Measurements from ENCODE around the gene PMVK. TPM values are rescaled to one million over a fixed set of nuclear protein-coding genes. Genes with fewer than 3 reads are reported as not detected.
A peak's percentile ranks its signal among the peaks of the same experiment; 100 is the strongest.
"Not testable (repeated sequence)": the region's sequence is repeated elsewhere in the genome, so short reads cannot be mapped to it uniquely, and the experiment has no call there.

Gene PMVK
- total RNA-seq, 3 donors from 2014 or later = 15.0 to 16.7 (median 16.4) TPM

- peak in 1 of 2 donors; percentile 75 for DNase-seq (ENCODE audit: low spot score in 2 of 2)
- TF ChIP-seq POLR2AphosphoS5 (IDR thresholded peaks at IDR 0.05) = no peak
- no peak for TF ChIP-seq POLR2A (IDR thresholded peaks at IDR 0.05)
- TF ChIP-seq, protein P1, sequence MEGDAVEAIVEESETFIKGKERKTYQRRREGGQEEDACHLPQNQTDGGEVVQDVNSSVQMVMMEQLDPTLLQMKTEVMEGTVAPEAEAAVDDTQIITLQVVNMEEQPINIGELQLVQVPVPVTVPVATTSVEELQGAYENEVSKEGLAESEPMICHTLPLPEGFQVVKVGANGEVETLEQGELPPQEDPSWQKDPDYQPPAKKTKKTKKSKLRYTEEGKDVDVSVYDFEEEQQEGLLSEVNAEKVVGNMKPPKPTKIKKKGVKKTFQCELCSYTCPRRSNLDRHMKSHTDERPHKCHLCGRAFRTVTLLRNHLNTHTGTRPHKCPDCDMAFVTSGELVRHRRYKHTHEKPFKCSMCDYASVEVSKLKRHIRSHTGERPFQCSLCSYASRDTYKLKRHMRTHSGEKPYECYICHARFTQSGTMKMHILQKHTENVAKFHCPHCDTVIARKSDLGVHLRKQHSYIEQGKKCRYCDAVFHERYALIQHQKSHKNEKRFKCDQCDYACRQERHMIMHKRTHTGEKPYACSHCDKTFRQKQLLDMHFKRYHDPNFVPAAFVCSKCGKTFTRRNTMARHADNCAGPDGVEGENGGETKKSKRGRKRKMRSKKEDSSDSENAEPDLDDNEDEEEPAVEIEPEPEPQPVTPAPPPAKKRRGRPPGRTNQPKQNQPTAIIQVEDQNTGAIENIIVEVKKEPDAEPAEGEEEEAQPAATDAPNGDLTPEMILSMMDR (IDR thresholded peaks at IDR 0.05) = no peak
- Histone ChIP-seq H3K4me3 (no peak overlapping the region), H3K27ac (peak overlapping the region; percentile 73 to 87), H3K27me3 (no peaks in the 10 kb centered on the region), H3K36me3 (no peaks in the 10 kb centered on the region), H3K9me3 (no peaks in the 10 kb centered on the region), H3K4me1 (peaks cover 0 to 4% of the 10 kb centered on the region in 2 donors)
- intact Hi-C loops (cut with DNase I; ENCODE audit: low total_unique reads) = no loop called here
Measured at GRCh38 chr1:154911691-154912550, 24.6 kb downstream of the PMVK start.

GRCh38 chr1:154910851-154911250 is 25.7 kb downstream of the PMVK start:
- peaks cover 0 to 4% of the 10 kb centered on the region in 2 donors for H3K4me1 ChIP-seq
- DNase-seq (ENCODE audit: low spot score in 2 of 2) = no peak
- TF ChIP-seq POLR2A (IDR thresholded peaks at IDR 0.05) (no peak), POLR2AphosphoS5 (IDR thresholded peaks at IDR 0.05) (no peak)
- TF ChIP-seq, protein P1 (IDR thresholded peaks at IDR 0.05) = no peak
- H3K27ac ChIP-seq = peak overlapping the region; percentile 15 to 87
- intact Hi-C loops (cut with DNase I; ENCODE audit: low total_unique reads) = no loop called here
- H3K36me3 ChIP-seq = no peaks in the 10 kb centered on the region
- no peak overlapping the region for H3K4me3 ChIP-seq
- no peaks in the 10 kb centered on the region for H3K9me3 ChIP-seq
- H3K27me3 ChIP-seq = no peaks in the 10 kb centered on the region

DNA sequence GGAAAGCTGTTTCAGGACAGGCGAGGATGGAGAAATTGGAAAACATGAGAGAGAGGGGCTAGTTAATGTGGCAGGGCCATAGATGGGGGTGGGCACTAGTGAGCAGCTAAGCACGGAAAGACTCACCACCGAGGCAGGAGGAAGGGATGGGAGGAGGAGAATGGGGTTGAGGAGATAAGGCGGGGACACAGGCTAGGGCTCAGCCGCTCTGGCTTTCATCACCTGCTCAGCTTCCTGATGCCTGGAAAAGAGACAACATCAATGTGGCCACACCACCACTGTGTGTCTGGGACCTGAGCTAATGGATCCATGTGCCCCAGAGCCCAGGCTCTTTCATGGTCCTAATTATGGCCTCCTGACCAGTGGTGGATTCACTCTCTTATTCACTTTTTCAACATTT is 27.6 kb downstream of the PMVK start:
- Histone ChIP-seq H3K27ac (no peak overlapping the region), H3K4me3 (no peak overlapping the region), H3K27me3 (no peaks in the 10 kb centered on the region), H3K36me3 (no peaks in the 10 kb centered on the region), H3K4me1 (peaks cover 0 to 4% of the 10 kb centered on the region in 2 donors), H3K9me3 (no peaks in the 10 kb centered on the region)
- TF ChIP-seq, protein P1 (IDR thresholded peaks at IDR 0.05) = no peak
- TF ChIP-seq POLR2AphosphoS5 (IDR thresholded peaks at IDR 0.05) = no peak
- no peak for TF ChIP-seq POLR2A (IDR thresholded peaks at IDR 0.05)
- no peak for DNase-seq (ENCODE audit: low spot score in 2 of 2)
- intact Hi-C loops (cut with DNase I; ENCODE audit: low total_unique reads) = no loop called here

DNA sequence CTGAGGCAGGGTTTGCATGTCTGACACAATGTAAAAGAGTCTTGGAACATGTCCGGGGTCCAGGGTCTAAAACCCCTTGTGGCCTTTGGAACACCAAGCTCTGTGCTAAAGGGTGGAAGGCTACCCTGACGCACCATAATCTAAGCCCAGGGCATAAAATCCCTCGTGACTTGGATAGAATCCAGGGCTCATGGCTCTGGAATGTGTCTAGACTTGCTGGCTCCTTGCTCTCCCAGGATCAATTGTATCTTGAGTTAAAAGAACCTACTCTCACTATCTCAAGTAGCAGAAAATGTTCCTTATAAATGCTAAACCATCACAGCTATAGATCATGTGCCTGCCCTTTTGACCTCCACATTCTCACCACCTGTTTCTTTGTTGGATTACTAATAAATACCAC is 28.4 kb downstream of the PMVK start:
- H3K4me3 ChIP-seq; H3K4me1 ChIP-seq; DNase-seq (ENCODE audit: low spot score in 2 of 2); H3K36me3 ChIP-seq; H3K9me3 ChIP-seq; intact Hi-C loops (cut with DNase I; ENCODE audit: low total_unique reads); H3K27ac ChIP-seq; H3K27me3 ChIP-seq: not testable (repeated sequence)

DNA sequence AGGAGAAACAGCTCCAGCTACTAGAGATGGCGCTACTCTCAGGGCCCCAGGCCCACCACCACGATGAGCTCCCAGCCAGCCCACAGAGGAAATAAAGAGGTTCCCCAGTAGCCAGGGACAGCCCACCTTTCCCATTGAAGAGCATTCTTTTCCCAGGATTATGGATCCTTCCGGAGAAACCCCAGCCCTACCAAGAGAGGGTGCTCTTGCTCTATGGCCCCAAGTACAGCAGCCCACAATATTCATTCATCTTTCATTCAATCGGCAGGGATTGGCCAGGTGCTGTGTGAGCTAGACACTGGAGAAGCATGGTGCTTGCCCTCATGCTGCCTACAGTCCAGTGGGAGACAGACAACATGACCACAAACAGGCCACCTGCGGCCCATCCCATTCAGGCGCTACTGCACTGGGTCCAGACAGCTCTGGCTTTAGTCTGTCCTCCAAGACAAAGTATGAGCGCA is 29.9 kb downstream of the PMVK start:
- H3K27ac ChIP-seq = no peak overlapping the region
- DNase-seq (ENCODE audit: low spot score in 2 of 2) = no peak
- intact Hi-C loops (cut with DNase I; ENCODE audit: low total_unique reads) = no loop called here

More for the DNA sequence above, 29.9 kb downstream of the PMVK start:
- H3K27me3 ChIP-seq = no peaks in the 10 kb centered on the region
- H3K36me3 ChIP-seq = no peaks in the 10 kb centered on the region
- H3K4me1 ChIP-seq = no peaks in the 10 kb centered on the region
- no peaks in the 10 kb centered on the region for H3K9me3 ChIP-seq
- H3K4me3 ChIP-seq = no peak overlapping the region
- no peak for TF ChIP-seq POLR2AphosphoS5 (IDR thresholded peaks at IDR 0.05)
- TF ChIP-seq, protein P1 (IDR thresholded peaks at IDR 0.05) = peak in 2 of 3 donors; percentile 27 to 42

Data from breast epithelium (tissue), 4 donors.